Measurements from ENCODE around the gene RSPO1. TPM values are rescaled to one million over a fixed set of nuclear protein-coding genes. Genes with fewer than 3 reads are reported as not detected.

RSPO1 gene
- total RNA-seq, 1 donor from 2014 or later: not detected

- H4K20me1 ChIP-seq (ENCODE audit: insufficient read depth, low read length): no peaks in the 10 kb centered on the region
- no peak overlapping the region for H3K4me3 ChIP-seq (ENCODE audit: insufficient read depth, low read depth, low read length)
- no peaks in the 10 kb centered on the region for H3K4me1 ChIP-seq (ENCODE audit: insufficient read depth, low read length)
- peaks cover 22% of the 10 kb centered on the region for H3K27me3 ChIP-seq (ENCODE audit: insufficient read depth, low read length)
- H3K9ac ChIP-seq (ENCODE audit: low read length): no peak overlapping the region
- no peak overlapping the region for H3K27ac ChIP-seq (ENCODE audit: low read depth, low read length)
- Mint-ChIP-seq H3K4me3 (ENCODE audit: unreplicated experiment) (no peak overlapping the region), H3K36me3 (ENCODE audit: low read depth, unreplicated experiment) (no peaks in the 10 kb centered on the region), H3K4me1 (ENCODE audit: low read depth, unreplicated experiment) (no peaks in the 10 kb centered on the region), H3K27me3 (ENCODE audit: low read depth, unreplicated experiment) (peaks cover 55% of the 10 kb centered on the region), H3K9me3 (ENCODE audit: unreplicated experiment) (no peaks in the 10 kb centered on the region), H3K27ac (ENCODE audit: unreplicated experiment) (no peak overlapping the region)
- no peak overlapping the region for H2AFZ ChIP-seq (ENCODE audit: low read depth, low read length)
- H3K79me2 ChIP-seq (ENCODE audit: insufficient read depth, low read length): no peaks in the 10 kb centered on the region
- TF ChIP-seq EZH2 (IDR thresholded peaks at IDR 0.05; ENCODE audit: insufficient read depth, low read length): no peak
- no peak for TF ChIP-seq CTCF (IDR thresholded peaks at IDR 0.05; ENCODE audit: insufficient read depth, low read depth, low read length)
- H3K4me2 ChIP-seq (ENCODE audit: low read length): no peak overlapping the region
- DNase-seq (ENCODE audit: low read depth): no peak
- no peaks in the 10 kb centered on the region for H3K36me3 ChIP-seq (ENCODE audit: insufficient read depth, low read length)
- no peak for FAIRE-seq
- H3K9me3 ChIP-seq (ENCODE audit: insufficient read depth, low read depth, low read length): no peaks in the 10 kb centered on the region
Measured at GRCh38 chr1:37612186-37612585, 22.5 kb downstream of the RSPO1 start.

- no peaks in the 10 kb centered on the region for H3K9me3 ChIP-seq (ENCODE audit: insufficient read depth, low read depth, low read length)
- DNase-seq (ENCODE audit: low read depth) (no peak), FAIRE-seq (no peak)
- H3K4me3 Mint-ChIP-seq (ENCODE audit: unreplicated experiment): no peak overlapping the region
- no peak overlapping the region for H3K9ac ChIP-seq (ENCODE audit: low read length)
- no peak overlapping the region for H3K4me3 ChIP-seq (ENCODE audit: insufficient read depth, low read depth, low read length)
- no peak overlapping the region for H3K4me2 ChIP-seq (ENCODE audit: low read length)
- H3K36me3 ChIP-seq (ENCODE audit: insufficient read depth, low read length): no peaks in the 10 kb centered on the region
- no peaks in the 10 kb centered on the region for H3K79me2 ChIP-seq (ENCODE audit: insufficient read depth, low read length)
- H3K36me3 Mint-ChIP-seq (ENCODE audit: low read depth, unreplicated experiment): no peaks in the 10 kb centered on the region
- H3K27me3 ChIP-seq (ENCODE audit: insufficient read depth, low read length): peaks cover 24% of the 10 kb centered on the region
- no peaks in the 10 kb centered on the region for H3K4me1 Mint-ChIP-seq (ENCODE audit: low read depth, unreplicated experiment)
- H4K20me1 ChIP-seq (ENCODE audit: insufficient read depth, low read length): no peaks in the 10 kb centered on the region
- no peaks in the 10 kb centered on the region for H3K9me3 Mint-ChIP-seq (ENCODE audit: unreplicated experiment)
- H3K27ac Mint-ChIP-seq (ENCODE audit: unreplicated experiment): no peak overlapping the region
- no peak overlapping the region for H3K27ac ChIP-seq (ENCODE audit: low read depth, low read length)
- TF ChIP-seq EZH2 (IDR thresholded peaks at IDR 0.05; ENCODE audit: insufficient read depth, low read length) (no peak), CTCF (IDR thresholded peaks at IDR 0.05; ENCODE audit: insufficient read depth, low read depth, low read length) (no peak)
- no peak overlapping the region for H2AFZ ChIP-seq (ENCODE audit: low read depth, low read length)
- H3K27me3 Mint-ChIP-seq (ENCODE audit: low read depth, unreplicated experiment): peaks cover 34% of the 10 kb centered on the region
- H3K4me1 ChIP-seq (ENCODE audit: insufficient read depth, low read length): no peaks in the 10 kb centered on the region
Measured at GRCh38 chr1:37609994-37610393, 24.7 kb downstream of the RSPO1 start.

GRCh38 chr1:37609002-37609401, 25.7 kb downstream of the RSPO1 start:
- Mint-ChIP-seq H3K9me3 (ENCODE audit: unreplicated experiment) (no peaks in the 10 kb centered on the region), H3K27me3 (ENCODE audit: low read depth, unreplicated experiment) (peaks cover 39% of the 10 kb centered on the region), H3K27ac (ENCODE audit: unreplicated experiment) (no peak overlapping the region), H3K4me1 (ENCODE audit: low read depth, unreplicated experiment) (no peaks in the 10 kb centered on the region), H3K36me3 (ENCODE audit: low read depth, unreplicated experiment) (no peaks in the 10 kb centered on the region), H3K4me3 (ENCODE audit: unreplicated experiment) (no peak overlapping the region)
- Histone ChIP-seq H2AFZ (ENCODE audit: low read depth, low read length) (no peak overlapping the region), H3K4me2 (ENCODE audit: low read length) (no peak overlapping the region), H3K9me3 (ENCODE audit: insufficient read depth, low read depth, low read length) (no peaks in the 10 kb centered on the region), H3K36me3 (ENCODE audit: insufficient read depth, low read length) (no peaks in the 10 kb centered on the region), H3K27ac (ENCODE audit: low read depth, low read length) (no peak overlapping the region), H3K4me3 (ENCODE audit: insufficient read depth, low read depth, low read length) (no peak overlapping the region), H4K20me1 (ENCODE audit: insufficient read depth, low read length) (no peaks in the 10 kb centered on the region), H3K4me1 (ENCODE audit: insufficient read depth, low read length) (no peaks in the 10 kb centered on the region), H3K27me3 (ENCODE audit: insufficient read depth, low read length) (peaks cover 33% of the 10 kb centered on the region), H3K9ac (ENCODE audit: low read length) (no peak overlapping the region), H3K79me2 (ENCODE audit: insufficient read depth, low read length) (no peaks in the 10 kb centered on the region)
- TF ChIP-seq CTCF (IDR thresholded peaks at IDR 0.05; ENCODE audit: insufficient read depth, low read depth, low read length) (no peak), EZH2 (IDR thresholded peaks at IDR 0.05; ENCODE audit: insufficient read depth, low read length) (no peak)
- no peak for DNase-seq (ENCODE audit: low read depth)
- no peak for FAIRE-seq

Data from astrocyte (in vitro differentiated cells and primary cell).